ENCODE measurements around the gene RHOT2. TPM values are rescaled to one million over a fixed set of nuclear protein-coding genes. Genes with fewer than 3 reads are reported as not detected.
"Not testable (repeated sequence)": the region's sequence is repeated elsewhere in the genome, so short reads cannot be mapped to it uniquely, and the experiment has no call there.

RHOT2 gene
- total RNA-seq, 4 donors from 2014 or later: 50.2 to 64.0 (median 55.0) TPM

DNA sequence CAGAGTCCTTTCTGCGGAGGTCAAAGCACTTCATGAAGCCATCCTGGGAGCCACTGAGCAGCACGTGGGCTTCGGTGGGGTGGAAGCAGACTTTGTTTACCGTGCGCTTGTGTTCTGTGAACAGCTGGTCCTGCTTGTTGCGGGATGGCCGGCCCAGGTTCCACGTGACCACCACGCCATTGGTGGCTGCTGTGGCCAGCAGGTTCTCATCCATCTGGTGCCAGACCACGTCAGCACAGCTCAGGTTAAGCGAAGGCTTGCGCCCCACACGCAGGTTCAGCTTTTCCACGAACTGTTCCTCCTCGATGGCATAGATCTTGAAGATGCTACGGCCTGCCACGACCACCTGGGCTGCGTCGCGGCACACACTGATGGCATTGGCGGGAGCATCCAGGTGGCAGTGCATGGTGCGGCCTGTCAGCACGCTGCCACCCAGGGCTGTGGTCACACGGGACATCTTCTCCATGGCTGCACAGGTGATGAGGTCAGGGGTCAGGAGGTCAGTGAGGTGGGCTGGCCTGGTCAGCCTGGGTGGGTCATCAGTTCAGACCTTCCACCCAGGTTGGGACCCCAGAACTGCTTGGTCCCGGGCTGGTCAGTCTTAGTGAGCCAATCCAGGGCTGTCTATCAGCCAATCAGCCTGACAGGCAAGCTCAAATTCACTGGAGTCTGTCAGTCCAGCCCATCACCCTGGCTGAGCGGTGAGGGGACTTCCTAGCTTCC, 21.4 kb downstream of the RHOT2 start:
- no peak for ATAC-seq
- TF ChIP-seq POLR2AphosphoS5 (IDR thresholded peaks at IDR 0.05) (no peak), POLR2A (IDR thresholded peaks at IDR 0.05) (no peak), EP300 (IDR thresholded peaks at IDR 0.05) (no peak)
- TF ChIP-seq, protein P1, sequence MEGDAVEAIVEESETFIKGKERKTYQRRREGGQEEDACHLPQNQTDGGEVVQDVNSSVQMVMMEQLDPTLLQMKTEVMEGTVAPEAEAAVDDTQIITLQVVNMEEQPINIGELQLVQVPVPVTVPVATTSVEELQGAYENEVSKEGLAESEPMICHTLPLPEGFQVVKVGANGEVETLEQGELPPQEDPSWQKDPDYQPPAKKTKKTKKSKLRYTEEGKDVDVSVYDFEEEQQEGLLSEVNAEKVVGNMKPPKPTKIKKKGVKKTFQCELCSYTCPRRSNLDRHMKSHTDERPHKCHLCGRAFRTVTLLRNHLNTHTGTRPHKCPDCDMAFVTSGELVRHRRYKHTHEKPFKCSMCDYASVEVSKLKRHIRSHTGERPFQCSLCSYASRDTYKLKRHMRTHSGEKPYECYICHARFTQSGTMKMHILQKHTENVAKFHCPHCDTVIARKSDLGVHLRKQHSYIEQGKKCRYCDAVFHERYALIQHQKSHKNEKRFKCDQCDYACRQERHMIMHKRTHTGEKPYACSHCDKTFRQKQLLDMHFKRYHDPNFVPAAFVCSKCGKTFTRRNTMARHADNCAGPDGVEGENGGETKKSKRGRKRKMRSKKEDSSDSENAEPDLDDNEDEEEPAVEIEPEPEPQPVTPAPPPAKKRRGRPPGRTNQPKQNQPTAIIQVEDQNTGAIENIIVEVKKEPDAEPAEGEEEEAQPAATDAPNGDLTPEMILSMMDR (IDR thresholded peaks at IDR 0.05): no peak
- Histone ChIP-seq H3K9me3 (no peaks in the 10 kb centered on the region), H3K36me3 (peaks cover 0 to 26% of the 10 kb centered on the region in 2 donors), H3K27ac (peak overlapping the region in 3 of 4 donors; percentile 86 to 95 (median 88)), H3K27me3 (peaks cover 27% of the 10 kb centered on the region), H3K4me3 (peak overlapping the region; percentile 56 to 97), H3K4me1 (peaks cover 0 to 65% (median 31%) of the 10 kb centered on the region in 3 donors)
- WGBS, 2 donors (ENCODE audit: low coverage in 1 of 2): no CpG with 5 or more reads among the region's 26 CpGs

DNA sequence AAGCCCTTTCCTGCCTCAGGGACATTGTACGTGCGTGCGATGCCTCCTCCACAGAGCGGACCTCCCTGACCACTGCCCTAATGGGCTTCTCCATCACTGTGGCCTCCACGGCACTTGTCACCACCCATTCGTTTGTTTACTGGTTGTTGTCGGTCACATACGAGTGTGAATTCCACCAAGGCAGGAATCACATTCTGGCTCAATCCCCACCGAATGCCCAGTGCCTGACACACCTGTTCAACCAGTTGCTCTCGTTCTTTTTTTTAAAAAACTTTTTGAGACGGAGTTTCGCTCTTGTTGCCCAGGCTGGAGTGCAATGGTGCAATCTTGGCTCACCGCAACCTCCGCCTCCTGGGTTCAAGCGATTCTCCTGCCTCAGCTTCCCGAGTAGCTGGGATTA, 23.3 kb downstream of the RHOT2 start:
- H3K27me3 ChIP-seq: peaks cover 46% of the 10 kb centered on the region
- H3K27ac ChIP-seq, H3K4me3 ChIP-seq, ATAC-seq, H3K9me3 ChIP-seq: not testable (repeated sequence)
- peaks cover 0 to 64% (median 30%) of the 10 kb centered on the region in 3 donors for H3K4me1 ChIP-seq
- WGBS, 2 donors (ENCODE audit: low coverage in 1 of 2): 86 to 89% methylated on average over 12 to 14 of the region's 16 CpGs
- H3K36me3 ChIP-seq: peaks cover 0 to 22% of the 10 kb centered on the region in 2 donors

DNA sequence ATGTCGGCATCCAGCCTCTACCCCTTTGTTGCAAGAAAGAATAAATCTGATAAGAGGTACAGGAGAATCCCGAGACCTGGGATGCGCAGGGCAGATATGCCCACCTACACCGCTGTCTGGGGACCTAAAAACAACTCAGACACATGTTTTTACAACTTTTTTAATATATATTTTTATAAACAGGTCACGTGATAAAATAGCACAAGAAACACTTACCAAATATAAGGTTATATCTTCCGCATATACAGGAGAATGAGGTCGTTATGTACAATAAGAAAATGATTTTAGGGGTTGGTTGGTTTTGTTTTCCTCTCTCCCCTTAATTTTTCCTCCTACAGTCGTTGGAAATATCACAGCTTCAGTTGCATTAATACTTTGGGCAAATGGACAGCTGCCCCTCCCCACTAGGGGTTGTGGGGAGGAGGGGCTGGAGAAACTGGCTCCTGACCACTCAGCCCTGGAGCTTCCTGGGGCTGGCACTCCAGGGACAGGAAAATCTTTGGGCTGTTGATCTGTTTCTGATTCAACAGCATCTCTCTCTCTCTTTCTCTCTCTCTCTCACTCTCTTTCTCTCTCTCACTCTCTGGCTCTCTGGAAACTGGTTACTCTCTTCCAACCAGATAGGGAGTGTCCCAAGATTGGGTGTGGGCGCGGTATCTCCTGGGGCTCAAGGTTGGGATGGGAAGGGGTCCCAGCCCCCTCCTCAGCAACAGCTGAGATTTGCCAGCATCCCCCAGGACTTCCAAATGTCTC, 24.6 kb downstream of the RHOT2 start:
- Histone ChIP-seq H3K27ac (no peak overlapping the region), H3K36me3 (peaks cover 0 to 9% of the 10 kb centered on the region in 2 donors), H3K27me3 (peaks cover 59% of the 10 kb centered on the region), H3K4me1 (peaks cover 0 to 57% (median 30%) of the 10 kb centered on the region in 3 donors), H3K4me3 (no peak overlapping the region), H3K9me3 (no peaks in the 10 kb centered on the region)
- 53 to 64% methylated on average over 8 of the region's 10 CpGs for WGBS, 2 donors (ENCODE audit: low coverage in 1 of 2)
- TF ChIP-seq EP300 (IDR thresholded peaks at IDR 0.05): no peak
- no peak for TF ChIP-seq POLR2AphosphoS5 (IDR thresholded peaks at IDR 0.05)
- TF ChIP-seq, protein P1 (IDR thresholded peaks at IDR 0.05): no peak
- no peak for TF ChIP-seq POLR2A (IDR thresholded peaks at IDR 0.05)
- no peak for ATAC-seq

DNA sequence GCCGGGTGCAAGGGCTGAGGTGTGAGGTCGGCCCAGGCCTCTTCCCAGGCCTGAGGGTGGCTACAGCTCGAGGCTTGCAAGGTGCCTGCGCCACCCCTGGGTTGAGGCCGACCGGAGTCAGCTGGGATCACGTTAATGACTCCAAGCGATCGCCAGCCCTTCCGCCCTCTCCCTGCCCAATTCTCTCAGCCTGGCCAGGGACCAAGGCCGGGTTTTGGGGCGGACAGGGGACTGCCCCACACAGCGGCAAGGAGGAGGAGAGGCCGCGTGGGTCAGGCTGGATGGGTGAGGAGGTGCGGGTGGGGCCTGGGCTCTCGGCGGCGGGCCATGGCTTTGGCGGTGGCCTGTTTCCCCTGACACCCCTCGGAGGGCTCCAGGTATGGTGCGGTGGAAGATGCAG, 25.4 kb downstream of the RHOT2 start:
- WGBS, 2 donors (ENCODE audit: low coverage in 1 of 2): 40% methylated on average over 3 of the region's 22 CpGs; no CpG with 5 or more reads in 1 of the 2 donors
- H3K27me3 ChIP-seq: peaks cover 67% of the 10 kb centered on the region
- no peak for TF ChIP-seq POLR2AphosphoS5 (IDR thresholded peaks at IDR 0.05)
- TF ChIP-seq, protein P1 (IDR thresholded peaks at IDR 0.05): no peak
- no peak for TF ChIP-seq POLR2A (IDR thresholded peaks at IDR 0.05)
- TF ChIP-seq EP300 (IDR thresholded peaks at IDR 0.05): no peak
- H3K9me3 ChIP-seq: no peaks in the 10 kb centered on the region
- H3K4me1 ChIP-seq: peaks cover 0 to 54% (median 30%) of the 10 kb centered on the region in 3 donors
- no peak for ATAC-seq
- peaks cover 0 to under 1% of the 10 kb centered on the region in 2 donors for H3K36me3 ChIP-seq
- H3K4me3 ChIP-seq: no peak overlapping the region
- H3K27ac ChIP-seq: no peak overlapping the region

DNA sequence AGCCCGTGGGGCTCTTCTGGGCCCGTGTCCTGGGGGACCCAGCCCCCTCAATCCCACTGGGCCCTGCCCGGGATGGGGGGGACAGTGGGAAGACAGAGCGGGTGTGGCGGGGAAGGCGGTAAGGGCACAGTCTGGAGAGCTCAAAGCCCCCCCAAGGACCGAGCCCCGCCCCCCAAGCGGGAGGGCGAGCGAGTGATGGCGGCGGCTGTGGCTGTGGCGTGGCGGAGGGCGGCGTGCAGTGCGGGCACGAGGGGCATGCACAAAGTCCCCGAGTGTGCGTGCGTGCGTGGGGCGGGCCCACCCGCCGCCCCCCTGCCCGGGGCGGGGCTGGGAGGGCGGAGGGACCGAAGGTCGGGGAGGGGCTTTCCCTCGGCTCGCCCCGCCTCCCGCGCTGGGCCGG, 25.8 kb downstream of the RHOT2 start:
- Histone ChIP-seq H3K27ac (no peak overlapping the region), H3K4me3 (no peak overlapping the region), H3K27me3 (peaks cover 71% of the 10 kb centered on the region), H3K9me3 (no peaks in the 10 kb centered on the region), H3K4me1 (peaks cover 0 to 50% (median 26%) of the 10 kb centered on the region in 3 donors), H3K36me3 (no peaks in the 10 kb centered on the region)
- WGBS, 2 donors (ENCODE audit: low coverage in 1 of 2): no CpG with 5 or more reads among the region's 37 CpGs
- no peak for ATAC-seq
- TF ChIP-seq POLR2A (IDR thresholded peaks at IDR 0.05): no peak
- no peak for TF ChIP-seq POLR2AphosphoS5 (IDR thresholded peaks at IDR 0.05)
